KOPT-K1 (cell line): ENCODE measurements around the gene ABLIM1.

ENCODE experiments used
- H3K27ac ChIP-seq: fragments of 200-600 bp; sonication (generic); 2 replicates; pipeline ENCODE4 v1.5.1; 2016; ENCODE audit warnings: antibody characterized with exemption, mild to moderate bottlenecking, low read depth, low read length; ENCODE audit not compliant: poor library complexity, severe bottlenecking
- H3K36me3 ChIP-seq: fragments of 200-600 bp; sonication (generic); 2 replicates; pipeline ENCODE4 v1.5.1; 2017; ENCODE audit warnings: antibody characterized with exemption, mild to moderate bottlenecking, low read length, moderate library complexity; ENCODE audit not compliant: insufficient read depth
- H3K9me3 ChIP-seq: fragments of 200-600 bp; sonication (generic); 2 replicates; pipeline ENCODE4 v1.5.1; 2017; ENCODE audit warnings: antibody characterized with exemption, low read length, mild to moderate bottlenecking; ENCODE audit not compliant: insufficient read depth, poor library complexity, severe bottlenecking

The ABLIM1 gene

GRCh38 chr10:114471906-114472876 lies 185.9 kb downstream of the ABLIM1 start:
- H3K36me3 ChIP-seq = no peaks in the 10 kb centered on the region
- no peak overlapping the region for H3K27ac ChIP-seq
- H3K9me3 ChIP-seq = no peaks in the 10 kb centered on the region

GRCh38 chr10:114470956-114471905 lies 186.8 kb downstream of the ABLIM1 start:
- Histone ChIP-seq H3K9me3 (no peaks in the 10 kb centered on the region), H3K27ac (no peak overlapping the region), H3K36me3 (no peaks in the 10 kb centered on the region)

GRCh38 chr10:114470361-114470760 lies 187.7 kb downstream of the ABLIM1 start:
- Histone ChIP-seq H3K27ac (no peak overlapping the region), H3K36me3 (no peaks in the 10 kb centered on the region), H3K9me3 (no peaks in the 10 kb centered on the region)

GRCh38 chr10:114458955-114459354 lies 199.1 kb downstream of the ABLIM1 start:
- Histone ChIP-seq H3K36me3 (peaks cover 7% of the 10 kb centered on the region; the same call in 1 of the 2 replicates), H3K27ac (no peak overlapping the region), H3K9me3 (no peaks in the 10 kb centered on the region)

- Histone ChIP-seq H3K9me3 (no peaks in the 10 kb centered on the region), H3K36me3 (peaks cover 4% of the 10 kb centered on the region; the same call in 1 of the 2 replicates), H3K27ac (no peak overlapping the region)
Observed at GRCh38 chr10:114458216-114458920, 199.7 kb downstream of the ABLIM1 start.

- no peaks in the 10 kb centered on the region for H3K36me3 ChIP-seq
- H3K27ac ChIP-seq = no peak overlapping the region
- H3K9me3 ChIP-seq = no peaks in the 10 kb centered on the region
Observed at GRCh38 chr10:114453576-114453975, 204.5 kb downstream of the ABLIM1 start.

GRCh38 chr10:114448897-114449296 lies 209.2 kb downstream of the ABLIM1 start:
- no peak overlapping the region for H3K27ac ChIP-seq
- no peaks in the 10 kb centered on the region for H3K36me3 ChIP-seq
- no peaks in the 10 kb centered on the region for H3K9me3 ChIP-seq

GRCh38 chr10:114445332-114445731 lies 212.7 kb downstream of the ABLIM1 start:
- Histone ChIP-seq H3K9me3 (no peaks in the 10 kb centered on the region), H3K36me3 (peaks cover 10% of the 10 kb centered on the region; the same call in 1 of the 2 replicates), H3K27ac (no peak overlapping the region)

- H3K36me3 ChIP-seq = peaks cover 13% of the 10 kb centered on the region
Observed at GRCh38 chr10:114444819-114445218, 213.3 kb downstream of the ABLIM1 start.

GRCh38 chr10:114442091-114442630 lies 215.9 kb downstream of the ABLIM1 start:
- no peak overlapping the region for H3K27ac ChIP-seq
- no peaks in the 10 kb centered on the region for H3K9me3 ChIP-seq
- peaks cover 35% of the 10 kb centered on the region for H3K36me3 ChIP-seq

More at GRCh38 chr10:114444819-114445218, 213.3 kb downstream of the ABLIM1 start:
- Histone ChIP-seq H3K9me3 (no peaks in the 10 kb centered on the region), H3K27ac (no peak overlapping the region)

- H3K9me3 ChIP-seq = no peaks in the 10 kb centered on the region
- H3K27ac ChIP-seq = no peak overlapping the region
- peaks cover 41% of the 10 kb centered on the region for H3K36me3 ChIP-seq
Observed at GRCh38 chr10:114441107-114441506, 217.0 kb downstream of the ABLIM1 start.

- H3K36me3 ChIP-seq = peaks cover 44% of the 10 kb centered on the region
- no peaks in the 10 kb centered on the region for H3K9me3 ChIP-seq
- no peak overlapping the region for H3K27ac ChIP-seq
Observed at GRCh38 chr10:114437473-114438292, 220.4 kb downstream of the ABLIM1 start.

GRCh38 chr10:114436941-114437340 lies 221.1 kb downstream of the ABLIM1 start:
- Histone ChIP-seq H3K27ac (no peak overlapping the region), H3K9me3 (no peaks in the 10 kb centered on the region), H3K36me3 (peaks cover 44% of the 10 kb centered on the region)
